Parathyroid adenoma (tissue), 2 donors: ENCODE data around the gene TSC22D2.
A peak's percentile ranks its signal among the peaks of the same experiment; 100 is the strongest.

ENCODE experiments used
- H2AFZ ChIP-seq: fragments of 300-600 bp; sonication (generic); one replicate; pipeline ENCODE4 v1.7.0; 2017; ENCODE audit warnings: antibody characterized with exemption, mild to moderate bottlenecking
- H3K27ac ChIP-seq: fragments of 300-600 bp; sonication (generic); one replicate; pipeline ENCODE4 v1.7.0; 2017
- H3K27me3 ChIP-seq: fragments of 300-600 bp; sonication (generic); one replicate; pipeline ENCODE4 v1.7.0; 2017; ENCODE audit warnings: low read length; ENCODE audit not compliant: control insufficient read depth, insufficient read depth
- H3K36me3 ChIP-seq: fragments of 300-600 bp; sonication (generic); one replicate; pipeline ENCODE4 v1.7.0; 2017; ENCODE audit warnings: low read length; ENCODE audit not compliant: control insufficient read depth, insufficient read depth
- H3K4me1 ChIP-seq: fragments of 300-600 bp; sonication (generic); one replicate; pipeline ENCODE4 v1.7.0; 2017; ENCODE audit warnings: control low read depth
- H3K4me2 ChIP-seq: fragments of 300-600 bp; sonication (generic); one replicate; pipeline ENCODE4 v1.7.0; 2017; ENCODE audit warnings: low read length
- H3K4me3 ChIP-seq: fragments of 300-600 bp; sonication (generic); one replicate; pipeline ENCODE4 v1.7.0; 2017; ENCODE audit warnings: low read depth, low read length
- H3K79me2 ChIP-seq: fragments of 300-600 bp; sonication (generic); one replicate; pipeline ENCODE4 v1.7.0; 2017; ENCODE audit warnings: control low read depth
- H3K9ac ChIP-seq: fragments of 300-600 bp; sonication (generic); one replicate; pipeline ENCODE4 v1.7.0; 2017; ENCODE audit warnings: mild to moderate bottlenecking
- H3K9me3 ChIP-seq: fragments of 300-600 bp; sonication (generic); one replicate; pipeline ENCODE4 v1.7.0; 2017; ENCODE audit warnings: low read length; ENCODE audit not compliant: control insufficient read depth
- CTCF ChIP-seq: fragments of 300-600 bp; sonication (generic); IDR thresholded peaks from one replicate; pipeline ENCODE4 v1.7.0; 2017; ENCODE audit warnings: antibody characterized with exemption, mild to moderate bottlenecking
- donor health status: primary hyperparathyroidism.

TSC22D2 gene

GRCh38 chr3:150376001-150376848 lies 31.9 kb upstream of the TSC22D2 start:
- Histone ChIP-seq H3K4me3 (no peak overlapping the region), H3K4me2 (peak overlapping the region; percentile 25), H3K27me3 (no peaks in the 10 kb centered on the region), H3K79me2 (no peaks in the 10 kb centered on the region), H2AFZ (peak overlapping the region; percentile 39), H3K36me3 (no peaks in the 10 kb centered on the region), H3K4me1 (peaks cover 13% of the 10 kb centered on the region), H3K9me3 (no peaks in the 10 kb centered on the region), H3K27ac (peak overlapping the region; percentile 4), H3K9ac (no peak overlapping the region)
- TF ChIP-seq CTCF, result no peak

GRCh38 chr3:150377601-150378300 lies 30.3 kb upstream of the TSC22D2 start:
- no peaks in the 10 kb centered on the region for H3K27me3 ChIP-seq
- H3K4me1 ChIP-seq, result peaks cover 9% of the 10 kb centered on the region
- no peak overlapping the region for H3K4me3 ChIP-seq
- no peaks in the 10 kb centered on the region for H3K79me2 ChIP-seq
- H2AFZ ChIP-seq, result no peak overlapping the region
- no peak overlapping the region for H3K4me2 ChIP-seq
- no peak for TF ChIP-seq CTCF
- H3K36me3 ChIP-seq, result no peaks in the 10 kb centered on the region
- no peak overlapping the region for H3K27ac ChIP-seq
- H3K9me3 ChIP-seq, result no peaks in the 10 kb centered on the region
- no peak overlapping the region for H3K9ac ChIP-seq

GRCh38 chr3:150378301-150378748 lies 29.8 kb upstream of the TSC22D2 start:
- Histone ChIP-seq H3K27me3 (no peaks in the 10 kb centered on the region), H3K4me2 (no peak overlapping the region), H3K36me3 (no peaks in the 10 kb centered on the region), H3K4me1 (peaks cover 9% of the 10 kb centered on the region), H3K4me3 (no peak overlapping the region), H3K27ac (no peak overlapping the region), H3K9me3 (no peaks in the 10 kb centered on the region), H3K79me2 (no peaks in the 10 kb centered on the region), H3K9ac (no peak overlapping the region), H2AFZ (no peak overlapping the region)
- no peak for TF ChIP-seq CTCF

- no peaks in the 10 kb centered on the region for H3K36me3 ChIP-seq
- H3K9ac ChIP-seq, result no peak overlapping the region
- no peak overlapping the region for H3K4me2 ChIP-seq
- no peaks in the 10 kb centered on the region for H3K79me2 ChIP-seq
- no peak for TF ChIP-seq CTCF
- no peaks in the 10 kb centered on the region for H3K9me3 ChIP-seq
- peaks cover 9% of the 10 kb centered on the region for H3K4me1 ChIP-seq
- H3K27ac ChIP-seq, result no peak overlapping the region
- no peak overlapping the region for H3K4me3 ChIP-seq
- no peaks in the 10 kb centered on the region for H3K27me3 ChIP-seq
- no peak overlapping the region for H2AFZ ChIP-seq
Measured at GRCh38 chr3:150379469-150379868, 28.6 kb upstream of the TSC22D2 start.
